ENCODE measurements around the gene ALPK1.

The ALPK1 gene

DNA sequence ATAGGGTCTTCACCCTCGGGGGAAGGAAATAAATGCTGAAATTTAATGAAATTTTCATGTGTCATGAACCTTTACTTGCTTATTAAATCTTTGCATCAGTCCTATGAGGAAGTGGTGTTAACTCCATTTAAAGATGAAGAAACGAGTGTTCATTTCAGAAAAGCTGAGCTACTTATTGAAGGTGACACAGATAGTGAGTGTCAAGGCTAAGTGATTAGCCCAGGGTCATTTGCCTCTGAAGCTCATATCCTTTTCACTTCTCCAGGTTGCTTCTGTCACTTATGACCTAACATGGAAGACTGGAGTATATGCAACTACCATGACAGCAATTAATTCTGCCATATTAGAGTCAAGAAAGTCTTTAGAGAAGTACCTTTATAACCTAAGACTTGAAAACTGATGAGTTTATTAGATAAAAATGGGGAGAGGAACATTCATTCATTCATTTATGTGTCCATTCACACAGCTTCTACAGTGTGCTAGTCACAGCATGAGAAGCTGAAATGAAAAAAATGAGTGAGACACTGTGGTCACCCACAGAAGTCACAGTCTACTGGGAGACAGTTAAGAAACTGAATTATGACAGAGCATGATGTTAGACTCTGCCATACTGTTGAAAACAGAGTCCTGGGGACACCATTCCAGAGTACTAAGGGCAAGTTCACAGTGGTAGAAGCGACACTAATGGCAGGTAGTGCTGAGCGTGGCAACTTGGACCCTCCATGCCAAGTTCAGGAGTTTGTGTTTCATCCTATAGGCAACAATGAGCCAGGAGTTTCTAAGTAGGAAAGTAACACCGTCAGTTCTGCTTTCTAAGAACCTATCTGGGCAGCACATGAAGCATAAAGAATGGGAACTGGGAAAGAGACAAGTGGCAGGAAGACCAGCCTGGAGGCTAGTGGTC lies 21.3 kb downstream of the ALPK1 start:
- H3K4me3 ChIP-seq (ENCODE audit: low read depth, low read length) = no peak overlapping the region
- TF ChIP-seq, protein P1, sequence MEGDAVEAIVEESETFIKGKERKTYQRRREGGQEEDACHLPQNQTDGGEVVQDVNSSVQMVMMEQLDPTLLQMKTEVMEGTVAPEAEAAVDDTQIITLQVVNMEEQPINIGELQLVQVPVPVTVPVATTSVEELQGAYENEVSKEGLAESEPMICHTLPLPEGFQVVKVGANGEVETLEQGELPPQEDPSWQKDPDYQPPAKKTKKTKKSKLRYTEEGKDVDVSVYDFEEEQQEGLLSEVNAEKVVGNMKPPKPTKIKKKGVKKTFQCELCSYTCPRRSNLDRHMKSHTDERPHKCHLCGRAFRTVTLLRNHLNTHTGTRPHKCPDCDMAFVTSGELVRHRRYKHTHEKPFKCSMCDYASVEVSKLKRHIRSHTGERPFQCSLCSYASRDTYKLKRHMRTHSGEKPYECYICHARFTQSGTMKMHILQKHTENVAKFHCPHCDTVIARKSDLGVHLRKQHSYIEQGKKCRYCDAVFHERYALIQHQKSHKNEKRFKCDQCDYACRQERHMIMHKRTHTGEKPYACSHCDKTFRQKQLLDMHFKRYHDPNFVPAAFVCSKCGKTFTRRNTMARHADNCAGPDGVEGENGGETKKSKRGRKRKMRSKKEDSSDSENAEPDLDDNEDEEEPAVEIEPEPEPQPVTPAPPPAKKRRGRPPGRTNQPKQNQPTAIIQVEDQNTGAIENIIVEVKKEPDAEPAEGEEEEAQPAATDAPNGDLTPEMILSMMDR (IDR thresholded peaks at IDR 0.05; ENCODE audit: borderline replicate concordance, insufficient read depth, low read depth, low read length) = no peak

DNA sequence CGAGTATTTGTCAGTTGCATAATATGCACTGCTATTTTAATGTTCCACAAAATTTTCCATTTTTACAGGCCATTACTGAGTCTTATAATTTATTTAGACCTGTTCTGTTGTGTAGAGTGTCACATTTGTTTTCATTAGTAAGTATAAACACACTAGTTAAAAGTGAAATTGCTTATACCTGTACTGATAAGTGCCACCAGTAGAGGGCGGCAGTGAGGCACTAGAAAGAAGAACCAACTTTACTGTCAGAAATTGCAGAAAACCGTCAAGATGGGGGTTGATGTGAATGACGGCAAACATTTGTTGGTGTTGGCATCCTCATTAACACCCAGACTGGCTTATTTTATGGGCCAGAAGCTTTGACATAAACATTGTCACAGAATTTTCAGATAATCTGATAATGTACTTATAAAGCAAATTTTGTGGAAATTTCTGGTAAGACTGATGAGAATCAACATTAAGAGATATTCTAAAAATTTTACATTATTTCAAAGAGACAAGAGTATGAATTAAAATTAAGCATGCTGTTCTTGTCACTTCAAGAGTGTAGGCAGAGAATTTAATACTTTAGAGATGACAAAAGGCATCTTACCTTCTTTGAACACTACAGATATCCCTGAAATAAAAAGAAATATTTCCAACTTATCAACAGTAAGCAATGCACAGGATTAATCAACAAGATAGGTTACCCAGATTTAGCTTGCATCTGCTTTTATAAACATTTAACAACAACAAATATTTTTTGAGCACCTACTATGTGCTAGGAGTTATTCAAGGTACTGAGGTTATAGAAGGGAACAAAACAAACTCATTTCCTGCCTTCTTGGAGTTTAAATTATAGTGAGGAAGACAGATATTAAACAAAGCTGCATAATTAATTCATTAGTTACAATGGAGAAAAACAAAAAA lies 24.9 kb downstream of the ALPK1 start:
- TF ChIP-seq, protein P1 (IDR thresholded peaks at IDR 0.05; ENCODE audit: borderline replicate concordance, insufficient read depth, low read depth, low read length) = peak; percentile 61; the same call in 1 of the 2 replicates
- no peak overlapping the region for H3K4me3 ChIP-seq (ENCODE audit: low read depth, low read length)

DNA sequence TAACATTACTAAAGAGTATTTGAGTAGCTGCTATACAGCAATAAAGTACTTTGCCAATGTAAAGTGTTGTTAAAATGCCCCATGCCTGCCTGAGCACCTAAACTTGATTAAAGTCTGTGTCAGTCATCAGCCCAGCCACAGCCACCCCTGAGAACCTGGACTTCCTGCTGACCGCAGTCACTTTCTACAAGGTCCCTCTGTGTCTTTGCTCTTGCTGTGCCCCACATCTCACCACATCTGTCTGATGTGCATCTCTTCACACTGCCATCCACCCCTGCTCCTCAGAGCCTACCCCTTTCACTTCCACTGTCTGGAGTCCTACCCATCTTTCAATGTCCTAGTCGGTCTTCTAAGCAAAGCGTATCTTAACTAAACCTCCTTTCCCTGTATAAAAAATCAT lies 25.7 kb downstream of the ALPK1 start:
- TF ChIP-seq, protein P1 (IDR thresholded peaks at IDR 0.05; ENCODE audit: borderline replicate concordance, insufficient read depth, low read depth, low read length) = no peak
- no peak overlapping the region for H3K4me3 ChIP-seq (ENCODE audit: low read depth, low read length)

DNA sequence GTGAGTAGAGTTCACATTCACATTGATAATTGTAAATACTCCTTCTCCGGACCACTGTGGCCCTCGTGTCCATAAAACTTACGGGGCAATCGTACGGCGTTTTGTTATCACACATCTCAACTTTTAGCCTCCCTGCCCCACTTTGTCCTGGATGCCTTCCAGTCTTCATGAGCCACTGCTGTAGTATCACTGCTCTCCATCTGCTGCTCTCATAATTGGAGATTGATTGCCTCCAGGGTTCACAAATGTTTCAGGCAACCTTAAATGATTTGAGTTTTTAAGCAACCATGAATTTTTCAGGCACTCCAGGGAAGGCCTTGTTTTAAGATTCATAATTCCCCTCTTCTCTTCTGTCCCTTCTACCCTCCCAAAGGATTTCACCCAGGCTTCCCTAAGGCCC lies 28.4 kb downstream of the ALPK1 start:
- TF ChIP-seq, protein P1 (IDR thresholded peaks at IDR 0.05; ENCODE audit: borderline replicate concordance, insufficient read depth, low read depth, low read length) = no peak
- H3K4me3 ChIP-seq (ENCODE audit: low read depth, low read length) = no peak overlapping the region

- no peak overlapping the region for H3K4me3 ChIP-seq (ENCODE audit: low read depth, low read length)
- TF ChIP-seq, protein P1 (IDR thresholded peaks at IDR 0.05; ENCODE audit: borderline replicate concordance, insufficient read depth, low read depth, low read length) = peak; percentile 13; the same call in 1 of the 2 replicates
Measured at GRCh38 chr4:112327965-112328733, 31.0 kb downstream of the ALPK1 start.

- TF ChIP-seq, protein P1 (IDR thresholded peaks at IDR 0.05; ENCODE audit: borderline replicate concordance, insufficient read depth, low read depth, low read length) = no peak
- no peak overlapping the region for H3K4me3 ChIP-seq (ENCODE audit: low read depth, low read length)
Measured at GRCh38 chr4:112328734-112329130, 31.6 kb downstream of the ALPK1 start.

Data from GM12875 (cell line).